Natural killer cell (primary cell): ENCODE data around the gene MAPKAP1. TPM values are rescaled to one million over a fixed set of nuclear protein-coding genes. Genes with fewer than 3 reads are reported as not detected.

ENCODE experiments used
- ATAC-seq, 3 donors: fragments of 150-1000 bp in 2 of 3; fragments of 200-7000 bp in 1 of 3; cut with Tn5 transposase; 1 replicate in 1 of 3; 2 replicates in 2 of 3; pipeline ENCODE4 v1.10.0; 2021; ENCODE audit warnings: mild to moderate bottlenecking in 2 of 3, moderate library complexity in 2 of 3
- DNase-seq, 2 donors: peaks; one replicate each; pipeline versions ENCODE4 v3.0.0 to v3.0.0-alpha.2; 2013 to 2021; ENCODE audit warnings: mixed read lengths in 1 of 2
- H3K27ac ChIP-seq: one replicate; pipeline ENCODE4 v1.5.1; 2013; ENCODE audit warnings: mild to moderate bottlenecking, low read length
- H3K27me3 ChIP-seq: one replicate; pipeline ENCODE4 v1.6.1; 2013; ENCODE audit warnings: low read length; ENCODE audit not compliant: control insufficient read depth, insufficient read depth
- H3K36me3 ChIP-seq: one replicate; pipeline ENCODE4 v1.6.1; 2013; ENCODE audit warnings: low read length; ENCODE audit not compliant: control insufficient read depth, insufficient read depth
- H3K4me1 ChIP-seq: one replicate; pipeline ENCODE4 v1.6.1; 2013; ENCODE audit warnings: low read length; ENCODE audit not compliant: control insufficient read depth, insufficient read depth
- H3K4me3 ChIP-seq: one replicate; pipeline ENCODE4 v1.5.1; 2013; ENCODE audit warnings: low read length
- H3K9me3 ChIP-seq: one replicate; pipeline ENCODE4 v1.6.1; 2013; ENCODE audit warnings: low read length; ENCODE audit not compliant: control insufficient read depth, insufficient read depth
- H3K27ac Mint-ChIP-seq, 2 donors: one replicate each; pipeline ENCODE4 v1.8.0; 2022; ENCODE audit warnings: mild to moderate bottlenecking in 2 of 2, mixed read lengths in 2 of 2, moderate library complexity in 1 of 2
- H3K27me3 Mint-ChIP-seq, 2 donors: one replicate each; pipeline ENCODE4 v1.8.0; 2022; ENCODE audit warnings: low read depth in 2 of 2, mixed read lengths in 2 of 2
- H3K36me3 Mint-ChIP-seq: one replicate; pipeline ENCODE4 v1.8.0; 2022; ENCODE audit warnings: mixed read lengths
- H3K4me1 Mint-ChIP-seq, 2 donors: one replicate each; pipeline ENCODE4 v1.8.0; 2022; ENCODE audit warnings: mixed read lengths in 2 of 2
- H3K4me3 Mint-ChIP-seq: one replicate; pipeline ENCODE4 v1.8.0; 2022; ENCODE audit warnings: mild to moderate bottlenecking, moderate library complexity, mixed read lengths
- H3K9me3 Mint-ChIP-seq, 2 donors: one replicate each; pipeline ENCODE4 v1.8.0; 2022; ENCODE audit warnings: mixed read lengths in 2 of 2
- CTCF ChIP-seq: fragments of 200-600 bp; IDR thresholded peaks from one replicate; pipeline ENCODE4 v1.8.0; 2022; ENCODE audit warnings: antibody characterized with exemption
- WGBS: methylation state at CpG from one replicate; pipeline ENCODE4 v1.1.7; 2013; ENCODE audit warnings: missing lambda C conversion rate; ENCODE audit not compliant: insufficient coverage; 5-methylcytosine and 5-hydroxymethylcytosine counted together
- intact Hi-C: fragments of 100-400 bp; cut with micrococcal nuclease; formaldehyde crosslinking; loops from one replicate; pipeline ENCODE4 v1.14.2; 2022
- total RNA-seq, 4 donors: library from RNA; stranded (reverse); fragments of 120-200 nt in 1 of 4; gene quantifications; one replicate each; pipeline versions ENCODE4 v1.2.3 to v1.2.4, GENCODE V29; 2013 to 2022

Gene MAPKAP1
- total RNA-seq, 3 donors from 2014 or later (not counting 1 experiment from before 2014, with no cell fraction given): 51.1 to 73.0 (median 58.8) TPM

GRCh38 chr9:125523681-125524080 is 183.3 kb downstream of the MAPKAP1 start:
- ATAC-seq (no peak), DNase-seq (no peak)
- WGBS: 95% methylated on average over 2 of the region's 3 CpGs
- peak overlapping the region in 1 of 2 donors; percentile 47 for H3K27ac Mint-ChIP-seq
- no peaks in the 10 kb centered on the region for H3K27me3 Mint-ChIP-seq
- peak overlapping the region; percentile 62 for H3K4me3 Mint-ChIP-seq
- H3K4me3 ChIP-seq: no peak overlapping the region
- H3K4me1 Mint-ChIP-seq: peaks cover 29 to 40% of the 10 kb centered on the region in 2 donors
- no peaks in the 10 kb centered on the region for H3K9me3 Mint-ChIP-seq
- no peak overlapping the region for H3K27ac ChIP-seq
- no peaks in the 10 kb centered on the region for H3K36me3 ChIP-seq
- no peak for TF ChIP-seq CTCF
- no peaks in the 10 kb centered on the region for H3K27me3 ChIP-seq
- intact Hi-C loops: no loop called here
- no peaks in the 10 kb centered on the region for H3K36me3 Mint-ChIP-seq
- H3K9me3 ChIP-seq: no peaks in the 10 kb centered on the region
- H3K4me1 ChIP-seq: peaks cover 19% of the 10 kb centered on the region

GRCh38 chr9:125522328-125522725 is 184.7 kb downstream of the MAPKAP1 start:
- intact Hi-C loops: no loop called here
- H3K27ac ChIP-seq: no peak overlapping the region
- H3K4me1 Mint-ChIP-seq: peaks cover 20 to 29% of the 10 kb centered on the region in 2 donors
- no peak for TF ChIP-seq CTCF
- H3K4me1 ChIP-seq: peaks cover 12% of the 10 kb centered on the region
- H3K9me3 ChIP-seq: no peaks in the 10 kb centered on the region
- no peak for DNase-seq
- no peak overlapping the region for H3K4me3 ChIP-seq
- no peaks in the 10 kb centered on the region for H3K27me3 ChIP-seq
- H3K36me3 Mint-ChIP-seq: no peaks in the 10 kb centered on the region
- H3K9me3 Mint-ChIP-seq: no peaks in the 10 kb centered on the region
- 95% methylated on average over 5 of the region's 5 CpGs for WGBS
- H3K27me3 Mint-ChIP-seq: no peaks in the 10 kb centered on the region
- H3K27ac Mint-ChIP-seq: peak overlapping the region in 1 of 2 donors; percentile 31
- no peak for ATAC-seq
- no peak overlapping the region for H3K4me3 Mint-ChIP-seq
- no peaks in the 10 kb centered on the region for H3K36me3 ChIP-seq

GRCh38 chr9:125521462-125522327 is 185.3 kb downstream of the MAPKAP1 start:
- ATAC-seq (peak; percentile 44 to 71 (median 66)), DNase-seq (peak in 1 of 2 donors; percentile 67)
- peak overlapping the region; percentile 25 for H3K4me3 Mint-ChIP-seq
- peak overlapping the region; percentile 31 to 42 for H3K27ac Mint-ChIP-seq
- no peaks in the 10 kb centered on the region for H3K27me3 Mint-ChIP-seq
- H3K9me3 Mint-ChIP-seq: no peaks in the 10 kb centered on the region
- H3K4me1 Mint-ChIP-seq: peaks cover 20 to 29% of the 10 kb centered on the region in 2 donors
- Histone ChIP-seq H3K27ac (no peak overlapping the region), H3K9me3 (no peaks in the 10 kb centered on the region), H3K27me3 (no peaks in the 10 kb centered on the region), H3K4me1 (peaks cover 12% of the 10 kb centered on the region), H3K4me3 (no peak overlapping the region), H3K36me3 (no peaks in the 10 kb centered on the region)
- intact Hi-C loops: no loop called here
- 8% methylated on average over 3 of the region's 3 CpGs for WGBS
- no peak for TF ChIP-seq CTCF
- H3K36me3 Mint-ChIP-seq: no peaks in the 10 kb centered on the region
